ENCODE measurements around the gene NRG3.
A peak's percentile ranks its signal among the peaks of the same experiment; 100 is the strongest.
"Not testable (repeated sequence)": the region's sequence is repeated elsewhere in the genome, so short reads cannot be mapped to it uniquely, and the experiment has no call there.

Gene NRG3

GRCh38 chr10:82966130-82966529 is 1091.1 kb downstream of the NRG3 start:
- no peak for TF ChIP-seq CTCF (conservative IDR thresholded peaks at IDR 0.05)
- H3K27ac ChIP-seq, result no peak overlapping the region

DNA sequence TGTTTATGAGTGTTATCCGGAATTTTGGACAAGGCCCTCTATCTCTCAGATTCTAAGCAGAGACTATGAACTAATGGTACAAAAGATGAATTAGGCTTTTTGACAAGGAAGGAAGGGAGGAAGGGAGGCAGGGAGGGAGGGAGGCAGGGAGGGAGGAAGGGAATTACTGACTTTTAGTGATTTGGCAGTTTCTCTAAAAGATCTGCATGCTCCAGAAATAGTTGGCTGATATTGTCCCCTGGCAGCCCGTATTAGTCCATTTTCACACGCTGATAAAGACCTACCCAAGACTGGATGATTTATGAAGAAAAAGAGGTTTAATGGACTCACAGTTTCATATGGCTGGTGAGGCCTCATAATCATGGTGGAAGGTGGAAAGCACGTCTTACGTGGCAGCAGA is 1093.5 kb downstream of the NRG3 start:
- no peak for TF ChIP-seq CTCF (conservative IDR thresholded peaks at IDR 0.05)
- no peak overlapping the region for H3K27ac ChIP-seq

DNA sequence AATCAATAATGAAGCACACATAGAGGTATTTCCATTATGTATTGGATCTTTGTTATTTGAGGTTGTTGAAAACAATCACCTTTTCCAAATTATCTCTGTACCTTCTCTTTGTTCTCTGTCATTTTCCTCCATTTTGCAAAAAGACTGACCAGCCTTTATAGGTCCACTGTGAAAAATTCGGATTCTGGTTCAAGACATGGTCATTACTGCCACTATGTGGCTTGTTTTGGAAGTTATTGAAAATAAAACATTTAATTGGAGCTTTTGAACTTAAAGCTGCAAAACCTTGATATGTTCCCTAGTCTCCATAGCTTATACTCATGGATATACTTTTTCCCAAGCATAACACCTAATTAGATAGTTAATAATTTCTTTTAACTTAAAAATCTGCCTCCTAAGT is 1094.4 kb downstream of the NRG3 start:
- no peak overlapping the region for H3K27ac ChIP-seq
- peak; percentile 62 for TF ChIP-seq CTCF (conservative IDR thresholded peaks at IDR 0.05)

- H3K27ac ChIP-seq, result no peak overlapping the region
- no peak for TF ChIP-seq CTCF (conservative IDR thresholded peaks at IDR 0.05)
Observed at GRCh38 chr10:82980321-82980720, 1105.3 kb downstream of the NRG3 start.

DNA sequence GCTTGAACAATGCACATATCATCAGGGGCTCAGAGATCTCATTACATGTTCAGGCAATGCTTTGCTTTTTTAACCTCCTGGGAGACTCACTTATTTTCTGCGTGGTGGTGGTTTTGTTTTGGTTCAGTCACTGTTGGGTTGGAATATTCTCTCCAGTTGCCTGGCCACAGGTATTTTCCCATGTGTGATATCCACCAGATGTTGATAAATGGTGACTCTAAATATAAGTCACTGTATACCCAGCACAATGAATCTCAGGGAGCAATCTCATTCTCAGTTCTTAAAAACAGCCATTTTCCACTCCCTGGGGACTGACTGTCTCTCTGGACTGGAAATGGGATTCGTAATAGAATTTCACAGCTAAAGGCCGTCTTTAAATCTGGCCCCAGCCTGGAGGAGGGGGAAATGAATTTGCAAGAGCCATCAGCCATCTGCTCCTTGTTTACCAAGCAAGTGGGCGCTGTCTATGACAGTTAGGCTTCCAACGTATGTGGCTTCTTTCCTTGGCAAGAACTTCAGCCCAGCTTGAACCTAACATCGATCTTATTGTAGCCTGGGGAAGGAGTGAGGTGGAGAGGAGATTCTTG is 1106.2 kb downstream of the NRG3 start:
- TF ChIP-seq CTCF (conservative IDR thresholded peaks at IDR 0.05), result no peak
- H3K27ac ChIP-seq, result no peak overlapping the region

DNA sequence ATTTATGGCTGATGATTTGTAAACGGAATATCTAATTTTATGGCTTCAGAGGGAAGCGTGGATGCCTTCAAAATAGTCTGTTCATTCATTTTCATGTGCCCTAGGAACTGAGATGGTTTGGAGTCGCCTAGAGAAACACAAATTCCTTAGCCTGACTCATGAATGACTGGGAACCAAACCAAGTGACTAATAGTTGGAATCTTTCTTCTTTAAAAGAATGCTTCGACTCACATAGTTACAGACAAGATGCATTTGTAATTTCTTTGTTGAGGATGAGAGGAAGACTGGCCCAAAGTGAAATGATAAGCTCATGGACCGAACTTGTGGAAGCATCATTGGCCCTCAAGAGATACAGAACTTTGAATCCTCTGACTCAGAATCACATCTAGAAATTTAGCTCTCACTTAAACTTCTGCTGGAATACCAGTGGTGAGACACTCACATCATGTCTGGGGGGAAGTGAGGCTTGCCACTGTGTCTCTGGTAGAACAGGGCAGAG is 1107.2 kb downstream of the NRG3 start:
- H3K27ac ChIP-seq, result no peak overlapping the region
- TF ChIP-seq CTCF (conservative IDR thresholded peaks at IDR 0.05), result no peak

- no peak overlapping the region for H3K27ac ChIP-seq
- no peak for TF ChIP-seq CTCF (conservative IDR thresholded peaks at IDR 0.05)
Observed at GRCh38 chr10:82986216-82986615, 1111.2 kb downstream of the NRG3 start.

- not testable (repeated sequence) for H3K27ac ChIP-seq
Observed at GRCh38 chr10:83006479-83006878, 1131.5 kb downstream of the NRG3 start.

Measured in VCaP (cell line).